ENCODE results near the gene RRBP1.

GRCh38 chr20:17612287-17612991, 69.6 kb downstream of the RRBP1 start:
- TF ChIP-seq POLR2A (IDR thresholded peaks at IDR 0.05) (no peak), EP300 (IDR thresholded peaks at IDR 0.05) (no peak)
